ENCODE results near the gene CD36. TPM values are rescaled to one million over a fixed set of nuclear protein-coding genes. Genes with fewer than 3 reads are reported as not detected.

The CD36 gene
- total RNA-seq, 3 donors from 2014 or later: 240 to 2,026 (median 919) TPM

- H3K36me3 ChIP-seq: no peaks in the 10 kb centered on the region
- TF ChIP-seq POLR2AphosphoS5 (IDR thresholded peaks at IDR 0.05): no peak
- no peak for TF ChIP-seq CTCF (IDR thresholded peaks at IDR 0.05)
- no peak for TF ChIP-seq POLR2A (IDR thresholded peaks at IDR 0.05)
- no peaks in the 10 kb centered on the region for H3K9me3 ChIP-seq
- H3K27me3 ChIP-seq: no peaks in the 10 kb centered on the region
- H3K4me3 ChIP-seq: no peak overlapping the region
- no peak overlapping the region for H3K27ac ChIP-seq
- no peak for DNase-seq (ENCODE audit: low spot score in 2 of 2)
- intact Hi-C loops (cut with DNase I; ENCODE audit: low total_unique reads): loop anchor here (5.0 kb wide), 1 partner anchor 989 kb away; no protein-coding TSS in a partner anchor
- no peaks in the 10 kb centered on the region for H3K4me1 ChIP-seq
Observed at GRCh38 chr7:80703272-80703671, 64.8 kb downstream of the CD36 start.

GRCh38 chr7:80705130-80705781 is 66.8 kb downstream of the CD36 start:
- H3K36me3 ChIP-seq: no peaks in the 10 kb centered on the region
- no peak overlapping the region for H3K27ac ChIP-seq
- TF ChIP-seq POLR2A (IDR thresholded peaks at IDR 0.05) (no peak), POLR2AphosphoS5 (IDR thresholded peaks at IDR 0.05) (no peak), CTCF (IDR thresholded peaks at IDR 0.05) (no peak)
- no peak for DNase-seq (ENCODE audit: low spot score in 2 of 2)
- no peaks in the 10 kb centered on the region for H3K9me3 ChIP-seq
- no peak overlapping the region for H3K4me3 ChIP-seq
- no peaks in the 10 kb centered on the region for H3K4me1 ChIP-seq
- intact Hi-C loops (cut with DNase I; ENCODE audit: low total_unique reads): loop anchor here (5.0 kb wide), 1 partner anchor 623 kb away; no protein-coding TSS in a partner anchor
- H3K27me3 ChIP-seq: no peaks in the 10 kb centered on the region

GRCh38 chr7:80707318-80707717 is 68.9 kb downstream of the CD36 start:
- intact Hi-C loops (cut with DNase I; ENCODE audit: low total_unique reads): loop anchor here (5.0 kb wide), 1 partner anchor 625 kb away; no protein-coding TSS in a partner anchor
- Histone ChIP-seq H3K4me1 (no peaks in the 10 kb centered on the region), H3K27ac (no peak overlapping the region), H3K27me3 (no peaks in the 10 kb centered on the region), H3K4me3 (no peak overlapping the region), H3K36me3 (no peaks in the 10 kb centered on the region), H3K9me3 (no peaks in the 10 kb centered on the region)
- no peak for DNase-seq (ENCODE audit: low spot score in 2 of 2)
- TF ChIP-seq POLR2AphosphoS5 (IDR thresholded peaks at IDR 0.05) (no peak), CTCF (IDR thresholded peaks at IDR 0.05) (no peak), POLR2A (IDR thresholded peaks at IDR 0.05) (no peak)

GRCh38 chr7:80708123-80708522 is 69.7 kb downstream of the CD36 start:
- TF ChIP-seq POLR2A (IDR thresholded peaks at IDR 0.05) (no peak), POLR2AphosphoS5 (IDR thresholded peaks at IDR 0.05) (no peak), CTCF (IDR thresholded peaks at IDR 0.05) (no peak)
- DNase-seq (ENCODE audit: low spot score in 2 of 2): no peak
- Histone ChIP-seq H3K36me3 (no peaks in the 10 kb centered on the region), H3K4me1 (no peaks in the 10 kb centered on the region), H3K4me3 (no peak overlapping the region), H3K27ac (no peak overlapping the region), H3K9me3 (no peaks in the 10 kb centered on the region), H3K27me3 (no peaks in the 10 kb centered on the region)
- intact Hi-C loops (cut with DNase I; ENCODE audit: low total_unique reads): loop anchor here (5.0 kb wide), 1 partner anchor 626 kb away; no protein-coding TSS in a partner anchor

- H3K36me3 ChIP-seq: no peaks in the 10 kb centered on the region
- H3K9me3 ChIP-seq: no peaks in the 10 kb centered on the region
- intact Hi-C loops (cut with DNase I; ENCODE audit: low total_unique reads): no loop called here
- H3K4me1 ChIP-seq: no peaks in the 10 kb centered on the region
- H3K27ac ChIP-seq: no peak overlapping the region
- TF ChIP-seq POLR2AphosphoS5 (IDR thresholded peaks at IDR 0.05) (no peak), POLR2A (IDR thresholded peaks at IDR 0.05) (no peak), CTCF (IDR thresholded peaks at IDR 0.05) (no peak)
- no peaks in the 10 kb centered on the region for H3K27me3 ChIP-seq
- H3K4me3 ChIP-seq: no peak overlapping the region
- DNase-seq (ENCODE audit: low spot score in 2 of 2): no peak
Observed at GRCh38 chr7:80711531-80711930, 73.1 kb downstream of the CD36 start.

Measured in breast epithelium (tissue), 4 donors.